HepG2 (cell line): ENCODE measurements around the gene MYLK. TPM values are rescaled to one million over a fixed set of nuclear protein-coding genes. Genes with fewer than 3 reads are reported as not detected.

Experiments
- ADNP ChIP-seq: sonication (generic); formaldehyde crosslinking; IDR thresholded peaks from 2 replicates; pipeline ENCODE4 v1.4.0; 2020; ENCODE audit warnings: missing genetic modification reagents
- ESRRA ChIP-seq: sonication (generic); formaldehyde crosslinking; IDR thresholded peaks from 2 replicates; pipeline ENCODE4 v1.5.1; 2020; ENCODE audit warnings: mild to moderate bottlenecking, low read depth, missing genetic modification reagents
- FIP1L1 ChIP-seq: fragments of 200-400 bp; formaldehyde crosslinking; IDR thresholded peaks from 2 replicates; pipeline ENCODE4 v1.6.1; 2018; ENCODE audit warnings: low read depth, mild to moderate bottlenecking, low read length, moderate library complexity, borderline replicate concordance; ENCODE audit not compliant: insufficient read depth
- FOXK1 ChIP-seq: sonication (generic); formaldehyde crosslinking; IDR thresholded peaks from 2 replicates; pipeline ENCODE4 v1.4.0; 2020; ENCODE audit warnings: low read depth, missing genetic modification reagents, borderline replicate concordance
- HNRNPH1 ChIP-seq: fragments of 200-400 bp; formaldehyde crosslinking; optimal IDR thresholded peaks from 2 replicates; pipeline ENCODE3; 2017; ENCODE audit warnings: mild to moderate bottlenecking, low read depth, low read length
- MAF1 ChIP-seq: sonication (generic); formaldehyde crosslinking; IDR thresholded peaks from 2 replicates; pipeline ENCODE4 v1.5.0; 2020; ENCODE audit warnings: missing genetic modification reagents, borderline replicate concordance
- MIER2 ChIP-seq: IDR thresholded peaks from 2 replicates; pipeline ENCODE4 v1.6.1; 2016; ENCODE audit warnings: missing biosample characterization, missing genetic modification reagents
- NFE2 ChIP-seq: sonication (generic); formaldehyde crosslinking; IDR thresholded peaks from 2 replicates; pipeline ENCODE4 v1.4.0; 2020; ENCODE audit warnings: missing genetic modification reagents
- NR1H2 ChIP-seq: sonication (generic); formaldehyde crosslinking; IDR thresholded peaks from 2 replicates; pipeline ENCODE4 v1.8.1; 2022; ENCODE audit warnings: low read depth, missing genetic modification reagents, borderline replicate concordance
- PLRG1 ChIP-seq: fragments of 450-650 bp; conservative IDR thresholded peaks from 2 replicates; pipeline ENCODE4 v1.6.1; 2016
- POLR2AphosphoS2 ChIP-seq: IDR thresholded peaks from 2 replicates; pipeline ENCODE4 v1.6.1; 2011; ENCODE audit warnings: low read depth, low read length, improper control_type of control experiment
- SIN3A ChIP-seq: IDR thresholded peaks from 2 replicates; pipeline ENCODE4 v1.6.1; 2011; ENCODE audit warnings: low read depth, mild to moderate bottlenecking, control low read depth, low read length, borderline replicate concordance
- TCF7 ChIP-seq: sonication (generic); IDR thresholded peaks from 2 replicates; pipeline ENCODE4 v1.6.1; 2016; ENCODE audit warnings: antibody characterized with exemption, low read depth
- TEAD3 ChIP-seq: optimal IDR thresholded peaks from 2 replicates; pipeline ENCODE3; 2016; ENCODE audit warnings: borderline replicate concordance
- ZC3H4 ChIP-seq: sonication (generic); formaldehyde crosslinking; IDR thresholded peaks from 2 replicates; pipeline ENCODE4 v1.4.0; 2020; ENCODE audit warnings: missing genetic modification reagents, borderline replicate concordance
- ZNF205 ChIP-seq: IDR thresholded peaks from 2 replicates; pipeline ENCODE4 v1.6.1; 2018; ENCODE audit warnings: missing biosample characterization, missing genetic modification reagents
- ZNF484 ChIP-seq: sonication (generic); formaldehyde crosslinking; IDR thresholded peaks from 2 replicates; pipeline ENCODE4 v1.5.1; 2020; ENCODE audit warnings: mild to moderate bottlenecking, low read depth, missing genetic modification reagents, borderline replicate concordance
- polyA plus RNA-seq, 8 experiments: library from polyadenylated mRNA; depleted of rRNA in 3 of 8; stranded (reverse) in 7 of 8; unstranded in 1 of 8; fragments of >200 nt; fragmentation: Illumina TruSeq in 4 of 8; extraction: Trizol in 4 of 8; gene quantifications; 2 replicates each; pipeline versions ENCODE4 v1.2.1 to v1.2.3, GENCODE V29; 2011 to 2016; ENCODE audit warnings: low read depth in 4 of 8, missing spikeins in 1 of 8, mixed read lengths in 1 of 8; ENCODE audit not compliant: insufficient read depth in 1 of 8
- total RNA-seq, 5 experiments: library from RNA; depleted of rRNA; stranded (reverse); fragments of >200 nt; fragmentation: Illumina TruSeq; extraction: Trizol; gene quantifications; 2 replicates each; pipeline ENCODE4 v1.2.3, GENCODE V29; 2016; ENCODE audit warnings: low read depth in 1 of 5
- TF ChIP-seq, protein P1 (sequence below): IDR thresholded peaks from 2 replicates; pipeline ENCODE4 v1.6.1; 2016; ENCODE audit warnings: mild to moderate bottlenecking
- TF ChIP-seq, protein P2 (sequence below): sonication (generic); formaldehyde crosslinking; IDR thresholded peaks from 2 replicates; pipeline ENCODE4 v1.4.0; 2020; ENCODE audit warnings: mild to moderate bottlenecking, missing genetic modification reagents
- TF ChIP-seq, protein P3 (sequence below): sonication (generic); formaldehyde crosslinking; IDR thresholded peaks from 2 replicates; pipeline ENCODE4 v1.5.1; 2020; ENCODE audit warnings: missing genetic modification reagents, mild to moderate bottlenecking, borderline replicate concordance
- TF ChIP-seq, protein P4 (sequence below): sonication (generic); formaldehyde crosslinking; IDR thresholded peaks from 2 replicates; pipeline ENCODE4 v1.4.0; 2020; ENCODE audit warnings: mild to moderate bottlenecking, missing genetic modification reagents
- TF ChIP-seq, protein P5 (sequence below): sonication (generic); formaldehyde crosslinking; IDR thresholded peaks from 2 replicates; pipeline ENCODE4 v1.9.0; 2021; ENCODE audit warnings: missing genetic modification reagents, mild to moderate bottlenecking, borderline replicate concordance
- TF ChIP-seq, protein P6 (sequence below): sonication (generic); formaldehyde crosslinking; IDR thresholded peaks from 2 replicates; pipeline ENCODE4 v1.4.0; 2020; ENCODE audit warnings: mild to moderate bottlenecking, missing genetic modification reagents

The MYLK gene
- total and polyA plus RNA-seq, 2 of the 13 experiments (the other 11 are each of a cell fraction or from before 2014, with no cell fraction given) = 10.6 to 34.9 TPM

DNA sequence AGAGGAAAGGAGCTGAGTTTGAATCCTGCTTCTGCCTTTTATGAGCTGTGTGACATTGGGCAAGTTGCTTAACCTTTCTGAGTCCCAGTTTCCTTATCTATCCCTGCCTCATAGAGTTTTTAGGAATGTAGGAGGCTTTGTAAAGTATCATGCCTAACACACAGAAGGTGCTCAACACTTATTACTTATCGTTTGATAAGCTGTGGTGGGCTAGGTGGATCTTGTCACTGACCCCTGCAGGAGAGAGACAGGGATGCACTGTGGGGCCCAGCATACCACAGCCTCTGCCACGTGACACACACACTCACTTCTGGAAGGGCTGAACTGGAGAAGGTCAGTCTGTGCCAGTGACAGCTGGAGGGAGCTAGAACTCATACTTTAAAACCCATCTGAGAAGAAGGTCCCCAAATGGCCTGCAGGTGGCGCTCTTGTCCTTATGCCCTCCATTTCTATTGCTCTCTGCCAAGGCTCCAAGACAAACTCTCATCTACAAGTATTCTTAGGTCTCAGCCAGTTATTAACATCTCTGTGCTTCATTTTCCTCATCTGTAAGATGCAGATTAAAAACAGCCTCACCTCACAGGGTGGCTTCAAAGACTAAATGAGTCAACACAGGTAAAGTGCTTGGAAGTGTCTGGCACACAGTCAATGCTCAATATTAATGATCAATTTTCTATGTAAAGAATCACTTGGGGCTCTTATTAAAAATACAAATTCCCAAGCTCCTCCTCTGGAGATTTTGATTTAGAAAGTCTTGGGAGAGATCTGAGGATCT is 241.8 kb downstream of the MYLK start (continued):
- TF ChIP-seq, protein P1, sequence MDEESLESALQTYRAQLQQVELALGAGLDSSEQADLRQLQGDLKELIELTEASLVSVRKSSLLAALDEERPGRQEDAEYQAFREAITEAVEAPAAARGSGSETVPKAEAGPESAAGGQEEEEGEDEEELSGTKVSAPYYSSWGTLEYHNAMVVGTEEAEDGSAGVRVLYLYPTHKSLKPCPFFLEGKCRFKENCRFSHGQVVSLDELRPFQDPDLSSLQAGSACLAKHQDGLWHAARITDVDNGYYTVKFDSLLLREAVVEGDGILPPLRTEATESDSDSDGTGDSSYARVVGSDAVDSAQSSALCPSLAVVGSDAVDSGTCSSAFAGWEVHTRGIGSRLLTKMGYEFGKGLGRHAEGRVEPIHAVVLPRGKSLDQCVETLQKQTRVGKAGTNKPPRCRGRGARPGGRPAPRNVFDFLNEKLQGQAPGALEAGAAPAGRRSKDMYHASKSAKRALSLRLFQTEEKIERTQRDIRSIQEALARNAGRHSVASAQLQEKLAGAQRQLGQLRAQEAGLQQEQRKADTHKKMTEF (CRISPR knock-in tag) = peak; percentile 62; the same call in 1 of the 2 replicates
- TF ChIP-seq, protein P2, sequence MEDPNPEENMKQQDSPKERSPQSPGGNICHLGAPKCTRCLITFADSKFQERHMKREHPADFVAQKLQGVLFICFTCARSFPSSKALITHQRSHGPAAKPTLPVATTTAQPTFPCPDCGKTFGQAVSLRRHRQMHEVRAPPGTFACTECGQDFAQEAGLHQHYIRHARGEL (CRISPR knock-in tag) = no peak
- TF ChIP-seq NFE2 (CRISPR knock-in tag) = no peak
- no peak for TF ChIP-seq ZNF484 (CRISPR knock-in tag)
- TF ChIP-seq POLR2AphosphoS2 = no peak
- no peak for TF ChIP-seq MAF1
- no peak for TF ChIP-seq TCF7
- TF ChIP-seq NR1H2 (CRISPR knock-in tag) = no peak
- TF ChIP-seq, protein P3, sequence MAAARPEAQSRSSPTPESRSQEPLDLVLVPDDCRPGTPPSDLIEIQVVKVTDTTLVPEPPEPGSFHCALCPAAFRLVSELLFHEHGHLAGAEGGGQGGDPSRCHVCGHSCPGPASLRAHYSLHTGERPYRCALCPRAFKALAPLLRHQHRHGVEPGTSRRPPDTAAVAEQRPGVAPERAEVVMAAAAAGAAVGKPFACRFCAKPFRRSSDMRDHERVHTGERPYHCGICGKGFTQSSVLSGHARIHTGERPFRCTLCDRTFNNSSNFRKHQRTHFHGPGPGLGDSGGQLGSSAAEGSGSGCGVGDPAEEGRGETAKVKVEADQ (CRISPR knock-in tag) = no peak
- no peak for TF ChIP-seq FIP1L1
- TF ChIP-seq PLRG1 = no peak
- TF ChIP-seq ESRRA = no peak
- TF ChIP-seq, protein P4, sequence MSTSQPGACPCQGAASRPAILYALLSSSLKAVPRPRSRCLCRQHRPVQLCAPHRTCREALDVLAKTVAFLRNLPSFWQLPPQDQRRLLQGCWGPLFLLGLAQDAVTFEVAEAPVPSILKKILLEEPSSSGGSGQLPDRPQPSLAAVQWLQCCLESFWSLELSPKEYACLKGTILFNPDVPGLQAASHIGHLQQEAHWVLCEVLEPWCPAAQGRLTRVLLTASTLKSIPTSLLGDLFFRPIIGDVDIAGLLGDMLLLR (CRISPR knock-in tag) = no peak
- TF ChIP-seq ZC3H4 (CRISPR knock-in tag) = no peak
- TF ChIP-seq, protein P5, sequence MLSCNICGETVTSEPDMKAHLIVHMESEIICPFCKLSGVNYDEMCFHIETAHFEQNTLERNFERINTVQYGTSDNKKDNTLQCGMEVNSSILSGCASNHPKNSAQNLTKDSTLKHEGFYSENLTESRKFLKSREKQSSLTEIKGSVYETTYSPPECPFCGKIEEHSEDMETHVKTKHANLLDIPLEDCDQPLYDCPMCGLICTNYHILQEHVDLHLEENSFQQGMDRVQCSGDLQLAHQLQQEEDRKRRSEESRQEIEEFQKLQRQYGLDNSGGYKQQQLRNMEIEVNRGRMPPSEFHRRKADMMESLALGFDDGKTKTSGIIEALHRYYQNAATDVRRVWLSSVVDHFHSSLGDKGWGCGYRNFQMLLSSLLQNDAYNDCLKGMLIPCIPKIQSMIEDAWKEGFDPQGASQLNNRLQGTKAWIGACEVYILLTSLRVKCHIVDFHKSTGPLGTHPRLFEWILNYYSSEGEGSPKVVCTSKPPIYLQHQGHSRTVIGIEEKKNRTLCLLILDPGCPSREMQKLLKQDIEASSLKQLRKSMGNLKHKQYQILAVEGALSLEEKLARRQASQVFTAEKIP (CRISPR knock-in tag) = no peak
- TF ChIP-seq SIN3A = no peak
- TF ChIP-seq ZNF205 = 0 out of 2 replicates have a peak, but pooled peaks have one; percentile 31
- TF ChIP-seq HNRNPH1 = no peak
- no peak for TF ChIP-seq MIER2 (CRISPR knock-in tag)
- TF ChIP-seq TEAD3 = peak; percentile 93
- TF ChIP-seq, protein P6, sequence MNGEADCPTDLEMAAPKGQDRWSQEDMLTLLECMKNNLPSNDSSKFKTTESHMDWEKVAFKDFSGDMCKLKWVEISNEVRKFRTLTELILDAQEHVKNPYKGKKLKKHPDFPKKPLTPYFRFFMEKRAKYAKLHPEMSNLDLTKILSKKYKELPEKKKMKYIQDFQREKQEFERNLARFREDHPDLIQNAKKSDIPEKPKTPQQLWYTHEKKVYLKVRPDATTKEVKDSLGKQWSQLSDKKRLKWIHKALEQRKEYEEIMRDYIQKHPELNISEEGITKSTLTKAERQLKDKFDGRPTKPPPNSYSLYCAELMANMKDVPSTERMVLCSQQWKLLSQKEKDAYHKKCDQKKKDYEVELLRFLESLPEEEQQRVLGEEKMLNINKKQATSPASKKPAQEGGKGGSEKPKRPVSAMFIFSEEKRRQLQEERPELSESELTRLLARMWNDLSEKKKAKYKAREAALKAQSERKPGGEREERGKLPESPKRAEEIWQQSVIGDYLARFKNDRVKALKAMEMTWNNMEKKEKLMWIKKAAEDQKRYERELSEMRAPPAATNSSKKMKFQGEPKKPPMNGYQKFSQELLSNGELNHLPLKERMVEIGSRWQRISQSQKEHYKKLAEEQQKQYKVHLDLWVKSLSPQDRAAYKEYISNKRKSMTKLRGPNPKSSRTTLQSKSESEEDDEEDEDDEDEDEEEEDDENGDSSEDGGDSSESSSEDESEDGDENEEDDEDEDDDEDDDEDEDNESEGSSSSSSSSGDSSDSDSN = peak; percentile 27; the same call in 1 of the 2 replicates
- no peak for TF ChIP-seq ADNP
- TF ChIP-seq FOXK1 (CRISPR knock-in tag) = no peak
